ENCODE measurements around the gene TMEM161B.

GRCh38 chr5:88195636-88196035 is 73.0 kb downstream of the TMEM161B start:
- TF ChIP-seq CTCF (IDR thresholded peaks at IDR 0.05; ENCODE audit: extremely low read depth in 1 of 2, insufficient read depth in 1 of 2, low read depth in 1 of 2, low read length in 2 of 2) (no peak), FOS (IDR thresholded peaks at IDR 0.05; ENCODE audit: borderline replicate concordance, insufficient read depth, low read length) (no peak), EZH2 (IDR thresholded peaks at IDR 0.05; ENCODE audit: borderline replicate concordance, low read depth, low read length, severe bottlenecking) (no peak), POLR2AphosphoS5 (IDR thresholded peaks at IDR 0.05; ENCODE audit: insufficient read depth, low read depth, low read length) (no peak), POLR2A (IDR thresholded peaks at IDR 0.05; ENCODE audit: low read depth, low read length) (no peak), JUN (IDR thresholded peaks at IDR 0.05; ENCODE audit: borderline replicate concordance, insufficient read depth, insufficient read length, low read depth) (no peak), MAX (IDR thresholded peaks at IDR 0.05; ENCODE audit: insufficient read depth, insufficient read length) (no peak), MYC (IDR thresholded peaks at IDR 0.05; ENCODE audit: low read depth, low read length) (no peak)

Measured in endothelial cell of umbilical vein (primary cell).